ENCODE data around the gene FAF1.

Gene FAF1

GRCh38 chr1:50427086-50427817 is 532.8 kb downstream of the FAF1 start:
- DNase-seq (ENCODE audit: low read depth) = no peak

GRCh38 chr1:50426702-50427085 is 533.4 kb downstream of the FAF1 start:
- no peak for DNase-seq (ENCODE audit: low read depth)
- no peak overlapping the region for H3K4me3 ChIP-seq (ENCODE audit: low read depth, low read length)

More at GRCh38 chr1:50427086-50427817, 532.8 kb downstream of the FAF1 start:
- no peak overlapping the region for H3K4me3 ChIP-seq (ENCODE audit: low read depth, low read length)

GRCh38 chr1:50426108-50426700 is 533.9 kb downstream of the FAF1 start:
- no peak overlapping the region for H3K4me3 ChIP-seq (ENCODE audit: low read depth, low read length)
- DNase-seq (ENCODE audit: low read depth) = no peak

- H3K4me3 ChIP-seq (ENCODE audit: low read depth, low read length) = no peak overlapping the region
- DNase-seq (ENCODE audit: low read depth) = no peak
These were observed 534.5 kb downstream of the FAF1 start for GRCh38 chr1:50425376-50426107.

- DNase-seq (ENCODE audit: low read depth) = no peak
- no peak overlapping the region for H3K4me3 ChIP-seq (ENCODE audit: low read depth, low read length)
These were observed 535.1 kb downstream of the FAF1 start for GRCh38 chr1:50424884-50425375.

GRCh38 chr1:50424045-50424883 is 535.8 kb downstream of the FAF1 start:
- DNase-seq (ENCODE audit: low read depth) = no peak
- H3K4me3 ChIP-seq (ENCODE audit: low read depth, low read length) = peak overlapping the region; percentile 32

GRCh38 chr1:50423670-50424000 is 536.4 kb downstream of the FAF1 start:
- H3K4me3 ChIP-seq (ENCODE audit: low read depth, low read length) = no peak overlapping the region
- no peak for DNase-seq (ENCODE audit: low read depth)

GRCh38 chr1:50422946-50423669 is 537.0 kb downstream of the FAF1 start, which contains the start of gene DMRTA2:
Gene DMRTA2, minus strand, starts transcription at chr1:50423443. Its CDS starts 1,907 bp downstream, at chr1:50421536.
- DNase-seq (ENCODE audit: low read depth) = no peak
- H3K4me3 ChIP-seq (ENCODE audit: low read depth, low read length) = peak within 1 kb of the TSS; percentile 32

GRCh38 chr1:50422675-50422945 is 537.5 kb downstream of the FAF1 start:
- DNase-seq (ENCODE audit: low read depth) = no peak
- no peak overlapping the region for H3K4me3 ChIP-seq (ENCODE audit: low read depth, low read length)

GRCh38 chr1:50421768-50422674 is 538.0 kb downstream of the FAF1 start:
- DNase-seq (ENCODE audit: low read depth) = no peak
- no peak overlapping the region for H3K4me3 ChIP-seq (ENCODE audit: low read depth, low read length)

- no peak for DNase-seq (ENCODE audit: low read depth)
- no peak overlapping the region for H3K4me3 ChIP-seq (ENCODE audit: low read depth, low read length)
These were observed 538.7 kb downstream of the FAF1 start for GRCh38 chr1:50421366-50421748.

GRCh38 chr1:50420689-50421365 is 539.2 kb downstream of the FAF1 start:
- no peak overlapping the region for H3K4me3 ChIP-seq (ENCODE audit: low read depth, low read length)
- no peak for DNase-seq (ENCODE audit: low read depth)

- no peak for DNase-seq (ENCODE audit: low read depth)
- no peak overlapping the region for H3K4me3 ChIP-seq (ENCODE audit: low read depth, low read length)
These were observed 540.0 kb downstream of the FAF1 start for GRCh38 chr1:50419907-50420677.

- DNase-seq (ENCODE audit: low read depth) = no peak
- H3K4me3 ChIP-seq (ENCODE audit: low read depth, low read length) = no peak overlapping the region
These were observed 540.7 kb downstream of the FAF1 start for GRCh38 chr1:50419192-50419906.

GRCh38 chr1:50418600-50419109 is 541.4 kb downstream of the FAF1 start:
- no peak for DNase-seq (ENCODE audit: low read depth)

GRCh38 chr1:50417946-50418599 is 542.0 kb downstream of the FAF1 start:
- no peak overlapping the region for H3K4me3 ChIP-seq (ENCODE audit: low read depth, low read length)

More at GRCh38 chr1:50418600-50419109, 541.4 kb downstream of the FAF1 start:
- H3K4me3 ChIP-seq (ENCODE audit: low read depth, low read length) = peak overlapping the region; percentile 17

More at GRCh38 chr1:50417946-50418599, 542.0 kb downstream of the FAF1 start:
- no peak for DNase-seq (ENCODE audit: low read depth)

All from skeletal muscle cell (primary cell).